Measurements from ENCODE around the gene PGBD5. TPM values are rescaled to one million over a fixed set of nuclear protein-coding genes. Genes with fewer than 3 reads are reported as not detected.

Gene PGBD5
- polyA plus RNA-seq, 1 of the 3 experiments (the other 2 are of a cell fraction) = 0.15 TPM

GRCh38 chr1:230333590-230334446, 92.3 kb downstream of the PGBD5 start:
- DNase-seq = no peak
- Histone ChIP-seq H3K9ac (no peak overlapping the region), H3K4me3 (ENCODE audit: low read depth in 2 of 2, low read length in 1 of 2) (no peak overlapping the region), H3K4me2 (no peak overlapping the region), H3K9me3 (no peaks in the 10 kb centered on the region), H4K20me1 (ENCODE audit: insufficient read depth) (no peaks in the 10 kb centered on the region), H3K36me3 (replicated peaks in 1 of 2; ENCODE audit: control insufficient read depth in 1 of 2, insufficient read depth in 2 of 2, low read length in 1 of 2) (no peaks in the 10 kb centered on the region), H3K9me2 (no peaks in the 10 kb centered on the region), H3K27ac (ENCODE audit: low read depth in 2 of 2, low read length in 1 of 2) (no peak overlapping the region), H3K79me2 (ENCODE audit: insufficient read depth) (no peaks in the 10 kb centered on the region), H3K4me1 (ENCODE audit: control insufficient read depth in 1 of 2, insufficient read depth in 2 of 2, low read depth in 1 of 2, low read length in 1 of 2) (no peaks in the 10 kb centered on the region), H3K27me3 (ENCODE audit: insufficient read depth) (no peaks in the 10 kb centered on the region), H2AFZ (ENCODE audit: low read depth) (no peak overlapping the region), H3F3A (replicated peaks; ENCODE audit: insufficient read depth) (no peaks in the 10 kb centered on the region)
- CTCF ChIA-PET = no interaction called here
- WGBS (ENCODE audit: low lambda C conversion rate) = 62% methylated on average over 14 of the region's 20 CpGs
- POLR2A ChIA-PET = no interaction called here
- TF ChIP-seq TCF12 (IDR thresholded peaks at IDR 0.05) (no peak), SIN3A (IDR thresholded peaks at IDR 0.05; ENCODE audit: borderline replicate concordance, low read depth, low read length) (no peak), CTCF (IDR thresholded peaks at IDR 0.05) (no peak), JUND (IDR thresholded peaks at IDR 0.05) (no peak), GATA2 (CRISPR knock-in tag; IDR thresholded peaks at IDR 0.05) (no peak), NFIC (IDR thresholded peaks at IDR 0.05; ENCODE audit: borderline replicate concordance) (no peak), EZH2phosphoT487 (IDR thresholded peaks at IDR 0.05; ENCODE audit: borderline replicate concordance, low read depth) (no peak), RXRA (IDR thresholded peaks at IDR 0.05; ENCODE audit: borderline replicate concordance, low read depth) (no peak)

GRCh38 chr1:230332575-230333066, 93.5 kb downstream of the PGBD5 start:
- no peak for DNase-seq
- H3K36me3 ChIP-seq (replicated peaks in 1 of 2; ENCODE audit: control insufficient read depth in 1 of 2, insufficient read depth in 2 of 2, low read length in 1 of 2) = no peaks in the 10 kb centered on the region
- H3K27me3 ChIP-seq (ENCODE audit: insufficient read depth) = no peaks in the 10 kb centered on the region
- 82% methylated on average over 23 of the region's 29 CpGs for WGBS (ENCODE audit: low lambda C conversion rate)
- no peak overlapping the region for H2AFZ ChIP-seq (ENCODE audit: low read depth)
- ChIA-PET POLR2A (no interaction called here), CTCF (no interaction called here)
- H3K79me2 ChIP-seq (ENCODE audit: insufficient read depth) = no peaks in the 10 kb centered on the region
- H4K20me1 ChIP-seq (ENCODE audit: insufficient read depth) = no peaks in the 10 kb centered on the region
- no peaks in the 10 kb centered on the region for H3F3A ChIP-seq (replicated peaks; ENCODE audit: insufficient read depth)
- no peaks in the 10 kb centered on the region for H3K9me3 ChIP-seq
- H3K4me1 ChIP-seq (ENCODE audit: control insufficient read depth in 1 of 2, insufficient read depth in 2 of 2, low read depth in 1 of 2, low read length in 1 of 2) = no peaks in the 10 kb centered on the region
- H3K27ac ChIP-seq (ENCODE audit: low read depth in 2 of 2, low read length in 1 of 2) = no peak overlapping the region
- H3K9me2 ChIP-seq = no peaks in the 10 kb centered on the region
- H3K9ac ChIP-seq = no peak overlapping the region
- TF ChIP-seq CTCF (IDR thresholded peaks at IDR 0.05) (no peak), GATA2 (CRISPR knock-in tag; IDR thresholded peaks at IDR 0.05) (no peak), NRF1 (IDR thresholded peaks at IDR 0.05; ENCODE audit: low read depth, low read length) (no peak), SIN3A (IDR thresholded peaks at IDR 0.05; ENCODE audit: borderline replicate concordance, low read depth, low read length) (no peak), ZBTB33 (IDR thresholded peaks at IDR 0.05; ENCODE audit: borderline replicate concordance, low read depth) (no peak), NFIC (IDR thresholded peaks at IDR 0.05; ENCODE audit: borderline replicate concordance) (no peak), MXI1 (IDR thresholded peaks at IDR 0.05; ENCODE audit: low read depth, low read length) (no peak), YY1 (IDR thresholded peaks at IDR 0.05; ENCODE audit: low read depth) (no peak), USF2 (IDR thresholded peaks at IDR 0.05; ENCODE audit: borderline replicate concordance, low read depth, low read length) (no peak), RAD21 (IDR thresholded peaks at IDR 0.05; ENCODE audit: low read length) (no peak), SMC3 (IDR thresholded peaks at IDR 0.05; ENCODE audit: low read depth, low read length) (no peak)
- no peak overlapping the region for H3K4me2 ChIP-seq
- H3K4me3 ChIP-seq (ENCODE audit: low read depth in 2 of 2, low read length in 1 of 2) = no peak overlapping the region

All from SK-N-SH (cell line).